ENCODE results near the gene FBXL22. TPM values are rescaled to one million over a fixed set of nuclear protein-coding genes. Genes with fewer than 3 reads are reported as not detected.

Gene FBXL22
- total RNA-seq, 1 experiment from 2014 or later = 0.49 TPM

DNA sequence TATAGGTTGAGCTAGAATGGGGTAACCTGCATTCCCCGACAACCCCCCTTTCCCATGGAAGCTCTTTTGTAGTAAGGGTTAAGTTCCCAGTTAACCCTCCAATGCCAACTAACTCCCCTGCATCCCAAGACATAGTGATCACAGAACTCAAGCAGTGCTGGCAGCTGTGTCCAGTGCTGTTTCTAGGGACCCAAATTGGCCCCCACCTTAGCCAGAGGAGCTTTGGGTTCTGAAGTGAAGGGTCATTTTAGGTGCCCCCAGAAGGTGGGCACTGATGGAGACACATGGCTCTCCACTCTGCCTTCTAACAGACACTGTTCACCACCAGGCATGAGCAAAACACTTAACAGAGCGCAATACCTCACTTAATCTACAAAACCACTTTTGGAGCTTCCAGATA lies 7.1 kb downstream of the FBXL22 start:
- Histone ChIP-seq H3K27me3 (ENCODE audit: insufficient read depth, low read length) (no peaks in the 10 kb centered on the region), H3K9me3 (ENCODE audit: control insufficient read depth in 1 of 2, insufficient read depth in 1 of 2, low read depth in 1 of 2, low read length in 2 of 2) (no peaks in the 10 kb centered on the region), H2AFZ (ENCODE audit: low read depth, low read length, poor library complexity, severe bottlenecking) (no peak overlapping the region), H3K9me2 (ENCODE audit: insufficient read depth) (no peaks in the 10 kb centered on the region), H3K36me3 (ENCODE audit: control insufficient read depth in 1 of 2, insufficient read depth in 2 of 2, low read length in 2 of 2) (no peaks in the 10 kb centered on the region), H3K27ac (ENCODE audit: low read depth, low read length) (no peak overlapping the region), H3K4me2 (ENCODE audit: low read length) (no peak overlapping the region), H3K4me3 (replicated peaks in 1 of 2; ENCODE audit: low read depth in 1 of 2, low read length in 2 of 2) (no peak overlapping the region), H3K79me2 (ENCODE audit: insufficient read depth, low read length) (no peaks in the 10 kb centered on the region), H4K20me1 (ENCODE audit: insufficient read depth) (no peaks in the 10 kb centered on the region), H3K4me1 (ENCODE audit: control insufficient read depth in 1 of 2, insufficient read depth in 2 of 2, low read length in 2 of 2) (peaks cover 5 to 23% of the 10 kb centered on the region in 2 experiments; a peak in 3 of 4 replicates), H3K9ac (ENCODE audit: low read length) (no peak overlapping the region)
- no peak for TF ChIP-seq ZFX (IDR thresholded peaks at IDR 0.05)
- TF ChIP-seq, protein P1, sequence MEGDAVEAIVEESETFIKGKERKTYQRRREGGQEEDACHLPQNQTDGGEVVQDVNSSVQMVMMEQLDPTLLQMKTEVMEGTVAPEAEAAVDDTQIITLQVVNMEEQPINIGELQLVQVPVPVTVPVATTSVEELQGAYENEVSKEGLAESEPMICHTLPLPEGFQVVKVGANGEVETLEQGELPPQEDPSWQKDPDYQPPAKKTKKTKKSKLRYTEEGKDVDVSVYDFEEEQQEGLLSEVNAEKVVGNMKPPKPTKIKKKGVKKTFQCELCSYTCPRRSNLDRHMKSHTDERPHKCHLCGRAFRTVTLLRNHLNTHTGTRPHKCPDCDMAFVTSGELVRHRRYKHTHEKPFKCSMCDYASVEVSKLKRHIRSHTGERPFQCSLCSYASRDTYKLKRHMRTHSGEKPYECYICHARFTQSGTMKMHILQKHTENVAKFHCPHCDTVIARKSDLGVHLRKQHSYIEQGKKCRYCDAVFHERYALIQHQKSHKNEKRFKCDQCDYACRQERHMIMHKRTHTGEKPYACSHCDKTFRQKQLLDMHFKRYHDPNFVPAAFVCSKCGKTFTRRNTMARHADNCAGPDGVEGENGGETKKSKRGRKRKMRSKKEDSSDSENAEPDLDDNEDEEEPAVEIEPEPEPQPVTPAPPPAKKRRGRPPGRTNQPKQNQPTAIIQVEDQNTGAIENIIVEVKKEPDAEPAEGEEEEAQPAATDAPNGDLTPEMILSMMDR (IDR thresholded peaks at IDR 0.05 in 2 of 3, conservative IDR thresholded peaks at IDR 0.05 in 1 of 3; ENCODE audit: borderline replicate concordance in 1 of 3, insufficient read depth in 1 of 3, low read depth in 2 of 3, low read length in 2 of 3) = no peak
- no peak for TF ChIP-seq JUND (IDR thresholded peaks at IDR 0.05)
- no peak for TF ChIP-seq EZH2phosphoT487 (IDR thresholded peaks at IDR 0.05; ENCODE audit: borderline replicate concordance)
- TF ChIP-seq CBX3 (IDR thresholded peaks at IDR 0.05; ENCODE audit: low read depth) = no peak
- TF ChIP-seq RAD21 (IDR thresholded peaks at IDR 0.05; ENCODE audit: low read depth) = no peak
- TF ChIP-seq, protein P2, sequence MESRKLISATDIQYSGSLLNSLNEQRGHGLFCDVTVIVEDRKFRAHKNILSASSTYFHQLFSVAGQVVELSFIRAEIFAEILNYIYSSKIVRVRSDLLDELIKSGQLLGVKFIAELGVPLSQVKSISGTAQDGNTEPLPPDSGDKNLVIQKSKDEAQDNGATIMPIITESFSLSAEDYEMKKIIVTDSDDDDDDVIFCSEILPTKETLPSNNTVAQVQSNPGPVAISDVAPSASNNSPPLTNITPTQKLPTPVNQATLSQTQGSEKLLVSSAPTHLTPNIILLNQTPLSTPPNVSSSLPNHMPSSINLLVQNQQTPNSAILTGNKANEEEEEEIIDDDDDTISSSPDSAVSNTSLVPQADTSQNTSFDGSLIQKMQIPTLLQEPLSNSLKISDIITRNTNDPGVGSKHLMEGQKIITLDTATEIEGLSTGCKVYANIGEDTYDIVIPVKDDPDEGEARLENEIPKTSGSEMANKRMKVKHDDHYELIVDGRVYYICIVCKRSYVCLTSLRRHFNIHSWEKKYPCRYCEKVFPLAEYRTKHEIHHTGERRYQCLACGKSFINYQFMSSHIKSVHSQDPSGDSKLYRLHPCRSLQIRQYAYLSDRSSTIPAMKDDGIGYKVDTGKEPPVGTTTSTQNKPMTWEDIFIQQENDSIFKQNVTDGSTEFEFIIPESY (IDR thresholded peaks at IDR 0.05; ENCODE audit: extremely low read depth, insufficient replicate concordance, low read length) = no peak
- TF ChIP-seq SP1 (IDR thresholded peaks at IDR 0.05; ENCODE audit: low read depth) = no peak
- TF ChIP-seq ZNF274 (IDR thresholded peaks at IDR 0.05; ENCODE audit: low read depth, low read length) = no peak
- TF ChIP-seq, protein P3, sequence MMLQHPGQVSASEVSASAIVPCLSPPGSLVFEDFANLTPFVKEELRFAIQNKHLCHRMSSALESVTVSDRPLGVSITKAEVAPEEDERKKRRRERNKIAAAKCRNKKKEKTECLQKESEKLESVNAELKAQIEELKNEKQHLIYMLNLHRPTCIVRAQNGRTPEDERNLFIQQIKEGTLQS (IDR thresholded peaks at IDR 0.05) = no peak
- no peak for TF ChIP-seq FOSL1 (IDR thresholded peaks at IDR 0.05; ENCODE audit: low read depth)
- no peak for TF ChIP-seq TCF7L2 (IDR thresholded peaks at IDR 0.05; ENCODE audit: borderline replicate concordance, extremely low read depth, insufficient read depth, insufficient read length)
- TF ChIP-seq, protein P4, sequence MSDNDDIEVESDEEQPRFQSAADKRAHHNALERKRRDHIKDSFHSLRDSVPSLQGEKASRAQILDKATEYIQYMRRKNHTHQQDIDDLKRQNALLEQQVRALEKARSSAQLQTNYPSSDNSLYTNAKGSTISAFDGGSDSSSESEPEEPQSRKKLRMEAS (IDR thresholded peaks at IDR 0.05) = no peak
- TF ChIP-seq POLR2A (IDR thresholded peaks at IDR 0.05; ENCODE audit: borderline replicate concordance, extremely low read depth, insufficient read depth, insufficient read length) = no peak
- TF ChIP-seq YY1 (IDR thresholded peaks at IDR 0.05; ENCODE audit: extremely low read depth, insufficient replicate concordance, low read depth, low read length) = no peak
- TF ChIP-seq ELF1 (IDR thresholded peaks at IDR 0.05; ENCODE audit: borderline replicate concordance, low read depth) = no peak
- no TSS peak for BruUV-seq (replicated peaks)
- ChIA-PET CTCF (no interaction called here), RAD21 (ENCODE audit: low non-redundant PET in 1 of 2, low total read pairs in 2 of 2, uncharacterized antibody in 2 of 2, unreplicated experiment in 2 of 2) (no interaction called here), POLR2A (no interaction called here)
- ATAC-seq (no peak), DNase-seq (ENCODE audit: low read depth, low spot score) (no peak)
- intact Hi-C loops (cut with micrococcal nuclease) = no loop called here

Data from HCT116 (cell line).